DOHH2 (cell line): ENCODE measurements around the gene SMOC2.

Experiments
- H3F3A ChIP-seq: fragments of 200-600 bp; sonication (generic), shearing (Covaris generic); 2 replicates; pipeline ENCODE4 v1.6.0; 2016; ENCODE audit warnings: antibody characterized with exemption, mild to moderate bottlenecking; ENCODE audit not compliant: control insufficient read depth, insufficient read depth
- H3K27ac ChIP-seq: fragments of 200-600 bp; sonication (generic); 2 replicates; pipeline ENCODE4 v1.5.1; 2014; ENCODE audit warnings: low read depth, mild to moderate bottlenecking, low read length, moderate library complexity
- H3K27me3 ChIP-seq: fragments of 200-600 bp; sonication (generic); 2 replicates; pipeline ENCODE4 v1.6.1; 2014; ENCODE audit warnings: mild to moderate bottlenecking, low read length, mixed read lengths; ENCODE audit not compliant: control insufficient read depth
- H3K36me3 ChIP-seq: fragments of 200-600 bp; sonication (generic); 2 replicates; pipeline ENCODE4 v1.6.1; 2014; ENCODE audit warnings: mild to moderate bottlenecking, low read length, moderate library complexity, mixed read lengths; ENCODE audit not compliant: control insufficient read depth
- H3K4me1 ChIP-seq: fragments of 200-600 bp; sonication (generic); 2 replicates; pipeline ENCODE4 v1.6.1; 2014; ENCODE audit warnings: mild to moderate bottlenecking, low read length, mixed read lengths; ENCODE audit not compliant: control insufficient read depth
- H3K4me2 ChIP-seq: fragments of 200-600 bp; sonication (generic); 2 replicates; pipeline ENCODE4 v1.6.0; 2014; ENCODE audit warnings: mild to moderate bottlenecking, low read length, moderate library complexity
- H3K4me3 ChIP-seq: fragments of 200-600 bp; sonication (generic); 2 replicates; pipeline ENCODE4 v1.5.1; 2014; ENCODE audit warnings: mild to moderate bottlenecking, low read length, mixed read lengths
- H3K79me2 ChIP-seq: fragments of 200-600 bp; sonication (generic); 2 replicates; pipeline ENCODE4 v1.6.1; 2014; ENCODE audit warnings: mild to moderate bottlenecking, low read length, mixed read lengths; ENCODE audit not compliant: control insufficient read depth
- H3K9me2 ChIP-seq: fragments of 200-600 bp; sonication (generic); replicated peaks from 2 replicates; pipeline ENCODE4 v1.6.1; 2014; ENCODE audit warnings: mild to moderate bottlenecking, low read length, mixed read lengths; ENCODE audit not compliant: control insufficient read depth
- H3K9me3 ChIP-seq: fragments of 200-600 bp; sonication (generic); 2 replicates; pipeline ENCODE4 v1.6.1; 2014; ENCODE audit warnings: antibody characterized with exemption, low read length, mixed read lengths; ENCODE audit not compliant: control insufficient read depth, insufficient read depth
- H4K20me1 ChIP-seq: fragments of 200-600 bp; sonication (generic); 2 replicates; pipeline ENCODE4 v1.6.0; 2014; ENCODE audit warnings: low read depth, mild to moderate bottlenecking, antibody characterized with exemption, low read length, moderate library complexity; ENCODE audit not compliant: control insufficient read depth, insufficient read depth
- EZH2phosphoT487 ChIP-seq: fragments of 200-600 bp; sonication (generic); IDR thresholded peaks from 2 replicates; pipeline ENCODE4 v1.6.1; 2017; ENCODE audit warnings: borderline replicate concordance, mild to moderate bottlenecking, antibody characterized with exemption, low read length, moderate library complexity, mixed read lengths
- TF ChIP-seq, protein P1 (sequence below): fragments of 200-600 bp; sonication (generic); IDR thresholded peaks from one replicate; pipeline ENCODE4 v1.5.1; 2014; ENCODE audit warnings: antibody characterized with exemption, mild to moderate bottlenecking, low read depth, low read length; ENCODE audit not compliant: poor library complexity, severe bottlenecking

SMOC2 gene

DNA sequence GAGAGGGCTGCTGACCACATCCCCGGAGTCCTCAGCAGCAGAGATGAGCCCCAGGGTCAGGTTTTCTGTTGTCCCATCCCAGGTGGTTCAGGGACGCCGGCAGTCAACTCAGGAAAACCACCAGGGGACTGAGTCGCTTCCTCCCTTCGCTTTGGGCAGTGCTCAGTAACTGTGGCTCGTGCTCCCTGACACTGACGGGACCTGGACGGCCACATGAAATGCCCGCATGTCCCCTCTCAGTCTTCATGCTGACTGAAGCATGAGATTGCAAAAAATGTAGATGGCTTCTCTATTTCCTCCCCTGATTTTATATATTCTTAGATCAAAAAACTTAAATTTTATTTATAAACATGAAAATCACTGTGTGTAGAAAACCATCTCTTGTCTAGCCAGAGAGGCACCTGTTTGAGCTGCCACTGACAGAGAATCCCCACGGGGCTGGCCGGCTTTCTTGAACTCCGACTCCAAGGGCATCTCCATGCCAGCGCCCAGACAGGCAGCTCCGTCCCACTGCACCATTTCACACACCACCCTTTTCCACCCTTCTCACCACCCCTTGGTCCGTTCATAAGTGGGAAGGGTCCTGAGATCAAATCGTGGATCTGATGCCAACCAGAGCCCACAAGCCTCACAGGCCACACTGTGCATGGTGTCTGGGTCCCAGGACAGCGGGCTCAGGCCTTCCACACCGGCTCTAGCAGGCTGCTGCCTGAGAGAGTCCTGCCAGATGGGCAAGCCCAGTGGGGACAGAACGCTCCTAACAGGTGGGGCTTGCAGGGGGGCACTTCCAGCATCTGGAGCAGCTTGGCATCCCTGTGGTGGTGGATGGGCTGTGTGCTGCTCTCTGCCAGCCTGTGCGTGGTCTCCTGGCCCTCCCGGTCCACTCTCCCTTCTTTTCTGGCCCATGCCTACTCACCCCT lies 98.2 kb downstream of the SMOC2 start:
- Histone ChIP-seq H3K9me3 (no peaks in the 10 kb centered on the region), H3F3A (no peaks in the 10 kb centered on the region), H3K79me2 (no peaks in the 10 kb centered on the region), H3K27ac (no peak overlapping the region), H3K4me1 (no peaks in the 10 kb centered on the region), H3K36me3 (no peaks in the 10 kb centered on the region), H3K9me2 (no peaks in the 10 kb centered on the region), H3K4me2 (no peak overlapping the region), H3K27me3 (no peaks in the 10 kb centered on the region), H3K4me3 (no peak overlapping the region), H4K20me1 (no peaks in the 10 kb centered on the region)
- no peak for TF ChIP-seq EZH2phosphoT487
- TF ChIP-seq, protein P1, sequence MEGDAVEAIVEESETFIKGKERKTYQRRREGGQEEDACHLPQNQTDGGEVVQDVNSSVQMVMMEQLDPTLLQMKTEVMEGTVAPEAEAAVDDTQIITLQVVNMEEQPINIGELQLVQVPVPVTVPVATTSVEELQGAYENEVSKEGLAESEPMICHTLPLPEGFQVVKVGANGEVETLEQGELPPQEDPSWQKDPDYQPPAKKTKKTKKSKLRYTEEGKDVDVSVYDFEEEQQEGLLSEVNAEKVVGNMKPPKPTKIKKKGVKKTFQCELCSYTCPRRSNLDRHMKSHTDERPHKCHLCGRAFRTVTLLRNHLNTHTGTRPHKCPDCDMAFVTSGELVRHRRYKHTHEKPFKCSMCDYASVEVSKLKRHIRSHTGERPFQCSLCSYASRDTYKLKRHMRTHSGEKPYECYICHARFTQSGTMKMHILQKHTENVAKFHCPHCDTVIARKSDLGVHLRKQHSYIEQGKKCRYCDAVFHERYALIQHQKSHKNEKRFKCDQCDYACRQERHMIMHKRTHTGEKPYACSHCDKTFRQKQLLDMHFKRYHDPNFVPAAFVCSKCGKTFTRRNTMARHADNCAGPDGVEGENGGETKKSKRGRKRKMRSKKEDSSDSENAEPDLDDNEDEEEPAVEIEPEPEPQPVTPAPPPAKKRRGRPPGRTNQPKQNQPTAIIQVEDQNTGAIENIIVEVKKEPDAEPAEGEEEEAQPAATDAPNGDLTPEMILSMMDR, result no peak

DNA sequence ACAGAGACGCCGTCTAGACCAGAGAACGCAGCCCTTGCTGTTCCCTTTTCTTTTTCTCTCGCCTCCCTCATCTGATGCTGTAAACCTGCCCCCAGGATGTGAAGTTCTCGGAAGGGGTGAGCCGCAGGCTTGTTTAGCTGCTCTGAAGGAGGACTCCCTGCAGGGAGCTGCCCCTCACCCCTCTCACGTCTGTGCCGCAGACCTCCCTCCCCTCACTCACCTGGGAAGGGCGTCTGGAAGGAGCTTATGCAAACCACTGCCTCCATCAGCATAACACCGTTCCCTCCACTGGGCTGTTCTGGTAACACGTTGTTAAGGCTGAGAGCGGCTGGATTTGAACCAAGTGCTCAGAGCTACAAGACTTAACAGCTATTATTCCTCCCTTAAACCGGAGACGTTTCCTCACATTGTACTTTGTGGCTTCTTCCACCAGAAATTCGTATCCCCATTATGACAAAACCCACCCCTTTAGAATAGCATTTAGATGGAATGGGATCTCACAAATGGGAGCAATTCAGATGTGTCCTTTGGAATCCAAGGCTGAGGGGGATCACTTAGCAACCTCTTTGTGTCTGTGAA lies 99.8 kb downstream of the SMOC2 start:
- Histone ChIP-seq H3K4me3 (no peak overlapping the region), H3K36me3 (no peaks in the 10 kb centered on the region), H3K79me2 (no peaks in the 10 kb centered on the region), H3K4me1 (no peaks in the 10 kb centered on the region), H3K9me3 (no peaks in the 10 kb centered on the region), H4K20me1 (no peaks in the 10 kb centered on the region), H3K27me3 (no peaks in the 10 kb centered on the region), H3K9me2 (no peaks in the 10 kb centered on the region), H3K27ac (no peak overlapping the region), H3F3A (no peaks in the 10 kb centered on the region), H3K4me2 (no peak overlapping the region)
- no peak for TF ChIP-seq EZH2phosphoT487
- TF ChIP-seq, protein P1, result no peak

DNA sequence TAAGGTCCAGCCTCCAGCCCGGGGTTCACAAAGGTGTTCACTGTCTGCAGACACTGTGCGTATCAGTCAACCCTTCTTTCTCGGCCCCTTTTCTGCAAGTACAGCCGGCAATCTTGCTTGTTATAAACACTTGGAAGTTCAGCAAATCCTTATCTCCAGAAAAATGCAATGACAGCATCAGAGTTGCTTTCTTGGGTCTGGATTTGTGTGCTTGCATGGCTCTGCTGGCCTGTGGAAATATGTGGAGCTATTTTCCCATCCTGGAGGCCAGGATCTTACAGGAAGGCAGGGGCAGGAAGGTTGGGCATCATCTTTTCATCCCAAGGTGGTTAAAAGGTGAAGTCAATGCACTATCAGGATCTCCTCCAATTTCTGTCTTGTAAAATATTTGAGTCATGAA lies 100.3 kb downstream of the SMOC2 start:
- H3K27me3 ChIP-seq, result no peaks in the 10 kb centered on the region
- TF ChIP-seq EZH2phosphoT487, result no peak
- TF ChIP-seq, protein P1, result no peak
- H3K4me3 ChIP-seq, result no peak overlapping the region
- no peaks in the 10 kb centered on the region for H3K4me1 ChIP-seq
- H3K9me3 ChIP-seq, result no peaks in the 10 kb centered on the region
- no peaks in the 10 kb centered on the region for H3K9me2 ChIP-seq
- no peaks in the 10 kb centered on the region for H3K79me2 ChIP-seq
- no peaks in the 10 kb centered on the region for H3K36me3 ChIP-seq
- H3K27ac ChIP-seq, result no peak overlapping the region
- H3K4me2 ChIP-seq, result no peak overlapping the region
- H3F3A ChIP-seq, result no peaks in the 10 kb centered on the region
- H4K20me1 ChIP-seq, result no peaks in the 10 kb centered on the region
